GM12874 (cell line): ENCODE results near the gene ADAM19.

ENCODE experiments used
- TF ChIP-seq, protein P1 (sequence below): IDR thresholded peaks from 2 replicates; pipeline ENCODE4 v1.5.1; 2011; ENCODE audit warnings: low read depth, mild to moderate bottlenecking, control low read depth, low read length, moderate library complexity; ENCODE audit not compliant: insufficient read depth

Gene ADAM19

DNA sequence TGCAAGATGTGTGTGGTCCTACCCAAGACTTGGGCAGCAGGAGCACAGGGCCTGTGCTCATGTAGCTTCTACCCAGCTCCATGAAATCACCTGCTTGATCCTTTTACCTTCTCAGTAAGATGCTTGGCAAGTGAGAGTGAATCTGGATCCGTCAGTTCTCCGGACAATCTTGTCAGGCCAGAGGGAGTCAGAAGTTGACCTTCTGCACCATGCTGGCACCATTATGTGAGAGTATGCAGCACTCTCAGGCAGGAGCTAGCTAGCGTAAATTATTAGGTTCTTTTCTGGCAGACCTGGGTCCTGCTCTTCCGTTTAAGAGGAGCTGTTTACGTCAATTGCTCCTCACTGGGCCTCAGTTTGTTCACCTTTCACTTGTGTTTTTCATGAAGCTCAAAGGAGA, 37.0 kb upstream of the ADAM19 start:
- TF ChIP-seq, protein P1, sequence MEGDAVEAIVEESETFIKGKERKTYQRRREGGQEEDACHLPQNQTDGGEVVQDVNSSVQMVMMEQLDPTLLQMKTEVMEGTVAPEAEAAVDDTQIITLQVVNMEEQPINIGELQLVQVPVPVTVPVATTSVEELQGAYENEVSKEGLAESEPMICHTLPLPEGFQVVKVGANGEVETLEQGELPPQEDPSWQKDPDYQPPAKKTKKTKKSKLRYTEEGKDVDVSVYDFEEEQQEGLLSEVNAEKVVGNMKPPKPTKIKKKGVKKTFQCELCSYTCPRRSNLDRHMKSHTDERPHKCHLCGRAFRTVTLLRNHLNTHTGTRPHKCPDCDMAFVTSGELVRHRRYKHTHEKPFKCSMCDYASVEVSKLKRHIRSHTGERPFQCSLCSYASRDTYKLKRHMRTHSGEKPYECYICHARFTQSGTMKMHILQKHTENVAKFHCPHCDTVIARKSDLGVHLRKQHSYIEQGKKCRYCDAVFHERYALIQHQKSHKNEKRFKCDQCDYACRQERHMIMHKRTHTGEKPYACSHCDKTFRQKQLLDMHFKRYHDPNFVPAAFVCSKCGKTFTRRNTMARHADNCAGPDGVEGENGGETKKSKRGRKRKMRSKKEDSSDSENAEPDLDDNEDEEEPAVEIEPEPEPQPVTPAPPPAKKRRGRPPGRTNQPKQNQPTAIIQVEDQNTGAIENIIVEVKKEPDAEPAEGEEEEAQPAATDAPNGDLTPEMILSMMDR = no peak

- TF ChIP-seq, protein P1 = no peak
Observed at GRCh38 chr5:157611571-157612476, 36.2 kb upstream of the ADAM19 start.

- TF ChIP-seq, protein P1 = no peak
Observed at GRCh38 chr5:157610990-157611389, 35.4 kb upstream of the ADAM19 start.

- TF ChIP-seq, protein P1 = no peak
Observed at GRCh38 chr5:157608972-157609565, 33.5 kb upstream of the ADAM19 start.

- TF ChIP-seq, protein P1 = no peak
Observed at GRCh38 chr5:157607371-157608161, 32.0 kb upstream of the ADAM19 start.

DNA sequence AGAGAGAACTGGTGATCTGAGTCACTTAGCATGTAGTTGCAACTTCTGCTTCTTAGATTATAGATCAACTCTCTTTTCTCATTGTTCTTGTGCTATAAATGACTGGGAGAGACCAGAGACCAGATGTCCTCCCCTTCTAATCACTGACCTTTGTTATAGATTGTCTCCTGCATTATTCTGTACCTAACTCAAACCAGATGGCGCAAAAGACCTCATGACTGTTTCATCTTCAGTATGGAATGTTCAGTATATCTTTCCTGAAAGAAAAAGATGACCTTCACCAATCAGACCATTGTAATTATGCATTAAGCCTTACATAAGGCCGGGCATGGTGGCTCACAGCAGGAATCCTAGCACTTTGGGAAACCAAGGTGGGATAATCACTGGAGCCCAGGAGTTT, 30.5 kb upstream of the ADAM19 start:
- TF ChIP-seq, protein P1 = no peak
